Ovary (tissue), 3 donors: ENCODE data around the gene FAM135A.

Experiments
- POLR2A ChIP-seq: fragments of 450-650 bp; IDR thresholded peaks from one replicate; pipeline ENCODE4 v1.6.1; 2017; ENCODE audit warnings: antibody characterized with exemption, mild to moderate bottlenecking, moderate library complexity
- TF ChIP-seq, protein P1 (sequence below), 3 donors: fragments of 450-650 bp in 2 of 3; fragments of 200-600 bp in 1 of 3; IDR thresholded peaks; one replicate each; pipeline versions ENCODE4 v1.5.1 to v1.8.0; 2016 to 2022; ENCODE audit warnings: antibody characterized with exemption in 3 of 3, mild to moderate bottlenecking in 1 of 3
- donor health status: DM: no; HTN: no; CAD: no.

DNA sequence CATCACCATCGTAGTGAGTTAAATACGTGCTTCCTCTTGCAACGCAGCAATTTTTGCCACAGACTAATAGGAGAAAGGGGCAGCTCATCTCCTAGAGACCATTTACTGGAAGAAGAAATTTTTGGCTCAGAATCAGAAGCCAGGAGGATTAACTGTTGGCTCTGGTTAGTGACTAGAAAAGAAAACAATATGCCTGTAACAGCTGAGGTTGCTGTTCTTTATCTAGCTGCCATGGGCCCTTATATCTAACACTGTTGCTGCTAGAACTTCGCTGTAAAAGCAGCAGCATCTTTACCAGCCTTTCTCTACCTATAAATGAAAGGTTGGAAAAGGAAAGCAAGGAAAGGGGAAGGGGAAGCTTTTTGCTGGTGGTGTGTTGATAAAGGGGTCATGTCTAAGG lies 65.9 kb downstream of the FAM135A start:
- TF ChIP-seq, protein P1, sequence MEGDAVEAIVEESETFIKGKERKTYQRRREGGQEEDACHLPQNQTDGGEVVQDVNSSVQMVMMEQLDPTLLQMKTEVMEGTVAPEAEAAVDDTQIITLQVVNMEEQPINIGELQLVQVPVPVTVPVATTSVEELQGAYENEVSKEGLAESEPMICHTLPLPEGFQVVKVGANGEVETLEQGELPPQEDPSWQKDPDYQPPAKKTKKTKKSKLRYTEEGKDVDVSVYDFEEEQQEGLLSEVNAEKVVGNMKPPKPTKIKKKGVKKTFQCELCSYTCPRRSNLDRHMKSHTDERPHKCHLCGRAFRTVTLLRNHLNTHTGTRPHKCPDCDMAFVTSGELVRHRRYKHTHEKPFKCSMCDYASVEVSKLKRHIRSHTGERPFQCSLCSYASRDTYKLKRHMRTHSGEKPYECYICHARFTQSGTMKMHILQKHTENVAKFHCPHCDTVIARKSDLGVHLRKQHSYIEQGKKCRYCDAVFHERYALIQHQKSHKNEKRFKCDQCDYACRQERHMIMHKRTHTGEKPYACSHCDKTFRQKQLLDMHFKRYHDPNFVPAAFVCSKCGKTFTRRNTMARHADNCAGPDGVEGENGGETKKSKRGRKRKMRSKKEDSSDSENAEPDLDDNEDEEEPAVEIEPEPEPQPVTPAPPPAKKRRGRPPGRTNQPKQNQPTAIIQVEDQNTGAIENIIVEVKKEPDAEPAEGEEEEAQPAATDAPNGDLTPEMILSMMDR (IDR thresholded peaks at IDR 0.05): no peak
- no peak for TF ChIP-seq POLR2A
